ENCODE results near the gene GPR15. TPM values are rescaled to one million over a fixed set of nuclear protein-coding genes. Genes with fewer than 3 reads are reported as not detected.

The GPR15 gene
- total RNA-seq, 1 experiment from 2014 or later, result not detected

- TF ChIP-seq SMAD3 (CRISPR knock-in tag; IDR thresholded peaks at IDR 0.05; ENCODE audit: borderline replicate concordance), result no peak
- no peak for TF ChIP-seq TEAD1 (CRISPR knock-in tag; IDR thresholded peaks at IDR 0.05)
- TF ChIP-seq SMAD4 (CRISPR knock-in tag; IDR thresholded peaks at IDR 0.05), result no peak
- TF ChIP-seq JAZF1 (CRISPR knock-in tag; IDR thresholded peaks at IDR 0.05), result no peak
- no peak for TF ChIP-seq KAT7 (CRISPR knock-in tag; IDR thresholded peaks at IDR 0.05; ENCODE audit: borderline replicate concordance)
- no peak for TF ChIP-seq USF1 (CRISPR knock-in tag; IDR thresholded peaks at IDR 0.05)
- no peak for TF ChIP-seq CREB1 (CRISPR knock-in tag; IDR thresholded peaks at IDR 0.05)
- TF ChIP-seq FOXJ3 (CRISPR knock-in tag; IDR thresholded peaks at IDR 0.05; ENCODE audit: borderline replicate concordance), result no peak
- TF ChIP-seq ZNF671 (CRISPR knock-in tag; IDR thresholded peaks at IDR 0.05), result no peak
- TF ChIP-seq JUN (CRISPR knock-in tag; IDR thresholded peaks at IDR 0.05), result no peak
- TF ChIP-seq NFATC4 (CRISPR knock-in tag; IDR thresholded peaks at IDR 0.05), result no peak
These were observed 2.4 kb downstream of the GPR15 start (continued) for GRCh38 chr3:98534168-98534567.

- ChIA-PET POLR2A (no interaction called here), CTCF (no interaction called here)
- Mint-ChIP-seq H3K27ac (no peak overlapping the region), H3K27me3 (ENCODE audit: low read depth) (no peaks in the 10 kb centered on the region), H3K36me3 (no peaks in the 10 kb centered on the region), H3K4me3 (no peak overlapping the region), H3K9me3 (no peaks in the 10 kb centered on the region), H3K4me1 (peaks cover 3% of the 10 kb centered on the region; the same call in 1 of the 2 replicates)
- DNase-seq (ENCODE audit: low spot score) (no peak), ATAC-seq (no peak)
- TF ChIP-seq NFATC4 (CRISPR knock-in tag; IDR thresholded peaks at IDR 0.05), result no peak
- TF ChIP-seq, protein P1, sequence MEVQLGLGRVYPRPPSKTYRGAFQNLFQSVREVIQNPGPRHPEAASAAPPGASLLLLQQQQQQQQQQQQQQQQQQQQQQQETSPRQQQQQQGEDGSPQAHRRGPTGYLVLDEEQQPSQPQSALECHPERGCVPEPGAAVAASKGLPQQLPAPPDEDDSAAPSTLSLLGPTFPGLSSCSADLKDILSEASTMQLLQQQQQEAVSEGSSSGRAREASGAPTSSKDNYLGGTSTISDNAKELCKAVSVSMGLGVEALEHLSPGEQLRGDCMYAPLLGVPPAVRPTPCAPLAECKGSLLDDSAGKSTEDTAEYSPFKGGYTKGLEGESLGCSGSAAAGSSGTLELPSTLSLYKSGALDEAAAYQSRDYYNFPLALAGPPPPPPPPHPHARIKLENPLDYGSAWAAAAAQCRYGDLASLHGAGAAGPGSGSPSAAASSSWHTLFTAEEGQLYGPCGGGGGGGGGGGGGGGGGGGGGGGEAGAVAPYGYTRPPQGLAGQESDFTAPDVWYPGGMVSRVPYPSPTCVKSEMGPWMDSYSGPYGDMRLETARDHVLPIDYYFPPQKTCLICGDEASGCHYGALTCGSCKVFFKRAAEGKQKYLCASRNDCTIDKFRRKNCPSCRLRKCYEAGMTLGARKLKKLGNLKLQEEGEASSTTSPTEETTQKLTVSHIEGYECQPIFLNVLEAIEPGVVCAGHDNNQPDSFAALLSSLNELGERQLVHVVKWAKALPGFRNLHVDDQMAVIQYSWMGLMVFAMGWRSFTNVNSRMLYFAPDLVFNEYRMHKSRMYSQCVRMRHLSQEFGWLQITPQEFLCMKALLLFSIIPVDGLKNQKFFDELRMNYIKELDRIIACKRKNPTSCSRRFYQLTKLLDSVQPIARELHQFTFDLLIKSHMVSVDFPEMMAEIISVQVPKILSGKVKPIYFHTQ (CRISPR knock-in tag; IDR thresholded peaks at IDR 0.05), result no peak
- TF ChIP-seq, protein P2, sequence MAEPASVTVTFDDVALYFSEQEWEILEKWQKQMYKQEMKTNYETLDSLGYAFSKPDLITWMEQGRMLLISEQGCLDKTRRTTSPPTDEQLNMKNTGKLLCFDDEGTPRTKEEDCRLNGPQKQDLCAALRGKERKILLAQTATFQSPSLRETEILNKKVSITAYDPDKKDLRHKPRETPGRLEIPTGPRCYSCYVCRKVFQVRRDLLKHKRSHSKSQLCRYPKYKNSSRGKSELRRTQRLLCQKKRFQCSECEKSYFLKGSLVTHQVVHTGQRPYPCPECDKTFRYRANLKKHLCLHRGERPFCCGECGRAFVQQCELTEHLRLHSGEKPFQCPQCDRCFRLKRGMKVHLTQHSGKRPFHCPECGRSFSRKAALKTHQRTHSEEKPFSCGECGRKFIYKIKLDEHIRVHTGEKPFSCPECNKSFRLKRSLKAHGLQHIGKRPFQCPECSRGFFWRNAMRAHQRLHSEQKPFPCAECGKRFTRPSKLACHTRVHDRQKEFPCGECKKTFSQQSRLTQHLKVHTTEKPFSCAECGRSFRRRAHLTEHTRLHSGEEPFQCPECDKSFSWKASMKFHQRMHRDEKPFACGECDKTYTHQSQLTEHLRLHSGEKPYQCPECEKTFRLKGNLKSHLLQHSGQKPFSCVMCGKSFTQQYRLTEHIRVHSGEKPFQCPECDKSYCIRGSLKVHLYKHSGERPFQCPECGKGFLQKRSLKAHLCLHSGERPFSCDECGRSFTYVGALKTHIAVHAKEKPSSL (CRISPR knock-in tag; conservative IDR thresholded peaks at IDR 0.05), result no peak
- TF ChIP-seq TEAD4 (CRISPR knock-in tag; IDR thresholded peaks at IDR 0.05), result no peak
- no peak for TF ChIP-seq FOXK1 (CRISPR knock-in tag; IDR thresholded peaks at IDR 0.05)
- no peak for TF ChIP-seq ESRRA (CRISPR knock-in tag; IDR thresholded peaks at IDR 0.05; ENCODE audit: borderline replicate concordance)
- no peak for TF ChIP-seq NFYB (CRISPR knock-in tag; conservative IDR thresholded peaks at IDR 0.05; ENCODE audit: low read depth)
- no peak for TF ChIP-seq ZNF121 (CRISPR knock-in tag; IDR thresholded peaks at IDR 0.05)
- TF ChIP-seq SOX15 (CRISPR knock-in tag; IDR thresholded peaks at IDR 0.05), result no peak
These were observed 3.0 kb downstream of the GPR15 start for GRCh38 chr3:98534734-98535133.

DNA sequence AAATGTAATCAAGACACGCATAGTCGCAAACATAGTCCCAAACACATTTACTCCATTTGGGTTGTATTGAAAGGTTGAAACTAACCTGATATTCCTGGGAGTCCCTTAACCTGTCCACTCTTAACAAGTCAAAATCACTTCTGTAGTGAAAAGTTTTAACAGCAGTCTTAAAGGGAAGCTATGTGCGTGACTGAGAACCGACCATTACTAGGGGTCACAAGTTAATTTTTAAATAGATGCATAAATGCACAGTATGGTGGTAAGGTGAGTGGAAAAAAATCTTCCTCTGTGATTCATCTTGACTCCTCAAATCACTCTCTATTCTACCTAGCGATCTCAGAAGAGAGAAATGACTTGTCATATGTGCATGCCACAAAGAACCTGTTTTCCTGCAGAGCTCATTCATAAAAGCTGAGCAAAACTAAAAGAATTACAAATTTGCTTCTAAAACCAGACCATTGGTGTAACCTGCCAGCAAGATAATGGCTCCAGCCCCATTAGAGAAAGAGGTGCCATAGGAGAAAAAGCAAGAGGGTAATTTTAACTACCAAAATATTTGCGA lies 4.8 kb downstream of the GPR15 start:
- Mint-ChIP-seq H3K27ac (no peak overlapping the region), H3K9me3 (peaks cover under 1% of the 10 kb centered on the region; the same call in 1 of the 2 replicates), H3K4me1 (peaks cover 3% of the 10 kb centered on the region; the same call in 1 of the 2 replicates), H3K27me3 (ENCODE audit: low read depth) (no peaks in the 10 kb centered on the region), H3K36me3 (no peaks in the 10 kb centered on the region), H3K4me3 (no peak overlapping the region)
- DNase-seq (ENCODE audit: low spot score) (no peak), ATAC-seq (no peak)
- ChIA-PET POLR2A (no interaction called here), CTCF (no interaction called here)
- no peak for TF ChIP-seq SP1 (CRISPR knock-in tag; conservative IDR thresholded peaks at IDR 0.05)
- TF ChIP-seq MYBL2 (CRISPR knock-in tag; IDR thresholded peaks at IDR 0.05), result no peak
- TF ChIP-seq, protein P2 (CRISPR knock-in tag; conservative IDR thresholded peaks at IDR 0.05), result no peak
- TF ChIP-seq MLX (CRISPR knock-in tag; IDR thresholded peaks at IDR 0.05), result no peak
- TF ChIP-seq, protein P3, sequence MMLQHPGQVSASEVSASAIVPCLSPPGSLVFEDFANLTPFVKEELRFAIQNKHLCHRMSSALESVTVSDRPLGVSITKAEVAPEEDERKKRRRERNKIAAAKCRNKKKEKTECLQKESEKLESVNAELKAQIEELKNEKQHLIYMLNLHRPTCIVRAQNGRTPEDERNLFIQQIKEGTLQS (CRISPR knock-in tag; conservative IDR thresholded peaks at IDR 0.05), result no peak
- TF ChIP-seq NFE2L1 (CRISPR knock-in tag; IDR thresholded peaks at IDR 0.05), result no peak
- TF ChIP-seq FOXJ3 (CRISPR knock-in tag; IDR thresholded peaks at IDR 0.05; ENCODE audit: borderline replicate concordance), result no peak
- TF ChIP-seq PRRX2 (CRISPR knock-in tag; IDR thresholded peaks at IDR 0.05), result no peak
- no peak for TF ChIP-seq ZNF263 (CRISPR knock-in tag; IDR thresholded peaks at IDR 0.05; ENCODE audit: low read depth)
- no peak for TF ChIP-seq HMGA2 (CRISPR knock-in tag; IDR thresholded peaks at IDR 0.05)

All from WTC11 (cell line).